Endometrium (tissue), 2 donors: ENCODE results near the gene GP1BB.

Experiments used
- FAIRE-seq: peaks from 2 replicates; lab custom pipeline; 2012; peaks lifted over from hg19 to GRCh38; lab: Jason Lieb, UNC
- donor health status: control.
- donor health status: control.

GP1BB gene

GRCh38 chr22:19756288-19757128 lies 33.2 kb downstream of the GP1BB start:
- no peak for FAIRE-seq

GRCh38 chr22:19757140-19757984 lies 34.0 kb downstream of the GP1BB start:
- FAIRE-seq, result no peak

GRCh38 chr22:19757985-19758895 lies 34.9 kb downstream of the GP1BB start:
- no peak for FAIRE-seq

GRCh38 chr22:19758896-19759426 lies 35.6 kb downstream of the GP1BB start:
- FAIRE-seq, result no peak

- FAIRE-seq, result no peak
These were observed 36.2 kb downstream of the GP1BB start for GRCh38 chr22:19759427-19760057.

- FAIRE-seq, result no peak
These were observed 37.0 kb downstream of the GP1BB start, which contains the start of gene TBX1 for GRCh38 chr22:19760058-19760950. TBX1 (plus strand) TSS chr22:19760778; CDS start chr22:19760844, 66 bp downstream.

- no peak for FAIRE-seq
These were observed 37.8 kb downstream of the GP1BB start for GRCh38 chr22:19760951-19761724.

GRCh38 chr22:19761725-19762567 lies 38.6 kb downstream of the GP1BB start:
- FAIRE-seq, result no peak

GRCh38 chr22:19762568-19763457 lies 39.5 kb downstream of the GP1BB start:
- no peak for FAIRE-seq

- no peak for FAIRE-seq
These were observed 40.3 kb downstream of the GP1BB start for GRCh38 chr22:19763458-19764298.

GRCh38 chr22:19764299-19764593 lies 40.9 kb downstream of the GP1BB start:
- FAIRE-seq, result no peak

GRCh38 chr22:19764636-19765476 lies 41.5 kb downstream of the GP1BB start:
- FAIRE-seq, result no peak

GRCh38 chr22:19765477-19766239 lies 42.3 kb downstream of the GP1BB start:
- no peak for FAIRE-seq

GRCh38 chr22:19766240-19766510 lies 42.8 kb downstream of the GP1BB start:
- FAIRE-seq, result no peak
